Uterus (tissue), 2 donors: ENCODE results near the gene ABCG1.

ENCODE experiments used
- CTCF ChIP-seq, 4 experiments: fragments of 200-600 bp in 2 of 4; fragments of 450-650 bp in 2 of 4; sonication (generic) in 2 of 4; IDR thresholded peaks; one replicate each; pipeline ENCODE4 v1.5.1; 2016 to 2019; ENCODE audit warnings: antibody characterized with exemption in 4 of 4, mild to moderate bottlenecking in 2 of 4, moderate library complexity in 1 of 4
- POLR2A ChIP-seq, 2 donors: fragments of 450-650 bp; IDR thresholded peaks; one replicate each; pipeline ENCODE4 v1.6.1; 2016; ENCODE audit warnings: antibody characterized with exemption in 2 of 2, mild to moderate bottlenecking in 1 of 2, moderate library complexity in 1 of 2

GRCh38 chr21:42187976-42188653, 30.8 kb upstream of the ABCG1 start:
- no peak for TF ChIP-seq CTCF (IDR thresholded peaks at IDR 0.05)
- TF ChIP-seq POLR2A (IDR thresholded peaks at IDR 0.05): no peak
